Measurements from ENCODE around the gene CDC16.

The CDC16 gene

DNA sequence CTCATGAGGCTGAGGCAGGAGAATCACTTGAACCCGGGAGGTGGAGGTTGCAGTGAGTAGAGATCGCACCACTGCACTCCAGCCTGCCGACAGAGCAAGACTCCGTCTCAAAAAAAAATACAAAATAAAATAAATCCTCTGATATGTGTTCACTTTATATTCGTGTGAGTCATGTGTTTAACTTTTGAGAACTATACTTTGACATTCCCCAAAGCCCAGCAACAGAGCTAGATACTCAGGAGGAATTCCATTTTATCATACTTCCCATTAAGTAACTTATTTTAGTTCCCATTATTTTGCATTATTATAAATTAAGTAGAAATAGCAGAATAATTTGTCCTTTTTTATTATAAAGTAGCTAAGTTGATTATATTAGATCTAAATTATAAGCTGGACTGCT, 76.3 kb downstream of the CDC16 start:
- TF ChIP-seq, protein P1, sequence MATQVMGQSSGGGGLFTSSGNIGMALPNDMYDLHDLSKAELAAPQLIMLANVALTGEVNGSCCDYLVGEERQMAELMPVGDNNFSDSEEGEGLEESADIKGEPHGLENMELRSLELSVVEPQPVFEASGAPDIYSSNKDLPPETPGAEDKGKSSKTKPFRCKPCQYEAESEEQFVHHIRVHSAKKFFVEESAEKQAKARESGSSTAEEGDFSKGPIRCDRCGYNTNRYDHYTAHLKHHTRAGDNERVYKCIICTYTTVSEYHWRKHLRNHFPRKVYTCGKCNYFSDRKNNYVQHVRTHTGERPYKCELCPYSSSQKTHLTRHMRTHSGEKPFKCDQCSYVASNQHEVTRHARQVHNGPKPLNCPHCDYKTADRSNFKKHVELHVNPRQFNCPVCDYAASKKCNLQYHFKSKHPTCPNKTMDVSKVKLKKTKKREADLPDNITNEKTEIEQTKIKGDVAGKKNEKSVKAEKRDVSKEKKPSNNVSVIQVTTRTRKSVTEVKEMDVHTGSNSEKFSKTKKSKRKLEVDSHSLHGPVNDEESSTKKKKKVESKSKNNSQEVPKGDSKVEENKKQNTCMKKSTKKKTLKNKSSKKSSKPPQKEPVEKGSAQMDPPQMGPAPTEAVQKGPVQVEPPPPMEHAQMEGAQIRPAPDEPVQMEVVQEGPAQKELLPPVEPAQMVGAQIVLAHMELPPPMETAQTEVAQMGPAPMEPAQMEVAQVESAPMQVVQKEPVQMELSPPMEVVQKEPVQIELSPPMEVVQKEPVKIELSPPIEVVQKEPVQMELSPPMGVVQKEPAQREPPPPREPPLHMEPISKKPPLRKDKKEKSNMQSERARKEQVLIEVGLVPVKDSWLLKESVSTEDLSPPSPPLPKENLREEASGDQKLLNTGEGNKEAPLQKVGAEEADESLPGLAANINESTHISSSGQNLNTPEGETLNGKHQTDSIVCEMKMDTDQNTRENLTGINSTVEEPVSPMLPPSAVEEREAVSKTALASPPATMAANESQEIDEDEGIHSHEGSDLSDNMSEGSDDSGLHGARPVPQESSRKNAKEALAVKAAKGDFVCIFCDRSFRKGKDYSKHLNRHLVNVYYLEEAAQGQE (IDR thresholded peaks at IDR 0.05; ENCODE audit: insufficient replicate concordance, low read depth): no peak
- TF ChIP-seq POLR2AphosphoS5 (IDR thresholded peaks at IDR 0.05; ENCODE audit: low read depth): no peak
- TF ChIP-seq, protein P2, sequence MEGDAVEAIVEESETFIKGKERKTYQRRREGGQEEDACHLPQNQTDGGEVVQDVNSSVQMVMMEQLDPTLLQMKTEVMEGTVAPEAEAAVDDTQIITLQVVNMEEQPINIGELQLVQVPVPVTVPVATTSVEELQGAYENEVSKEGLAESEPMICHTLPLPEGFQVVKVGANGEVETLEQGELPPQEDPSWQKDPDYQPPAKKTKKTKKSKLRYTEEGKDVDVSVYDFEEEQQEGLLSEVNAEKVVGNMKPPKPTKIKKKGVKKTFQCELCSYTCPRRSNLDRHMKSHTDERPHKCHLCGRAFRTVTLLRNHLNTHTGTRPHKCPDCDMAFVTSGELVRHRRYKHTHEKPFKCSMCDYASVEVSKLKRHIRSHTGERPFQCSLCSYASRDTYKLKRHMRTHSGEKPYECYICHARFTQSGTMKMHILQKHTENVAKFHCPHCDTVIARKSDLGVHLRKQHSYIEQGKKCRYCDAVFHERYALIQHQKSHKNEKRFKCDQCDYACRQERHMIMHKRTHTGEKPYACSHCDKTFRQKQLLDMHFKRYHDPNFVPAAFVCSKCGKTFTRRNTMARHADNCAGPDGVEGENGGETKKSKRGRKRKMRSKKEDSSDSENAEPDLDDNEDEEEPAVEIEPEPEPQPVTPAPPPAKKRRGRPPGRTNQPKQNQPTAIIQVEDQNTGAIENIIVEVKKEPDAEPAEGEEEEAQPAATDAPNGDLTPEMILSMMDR (IDR thresholded peaks at IDR 0.05; ENCODE audit: insufficient read depth, low read length): no peak
- no peak for TF ChIP-seq GABPA (IDR thresholded peaks at IDR 0.05; ENCODE audit: low read depth)
- no peak for TF ChIP-seq SPI1 (IDR thresholded peaks at IDR 0.05; ENCODE audit: borderline replicate concordance, low read depth)
- no peak for DNase-seq (ENCODE audit: low read depth in 1 of 2, low spot score in 1 of 2)
- H3K27me3 ChIP-seq (ENCODE audit: insufficient read depth, poor library complexity, severe bottlenecking): no peaks in the 10 kb centered on the region
- no peak overlapping the region for H3K27ac ChIP-seq (replicated peaks)
- H3K4me3 ChIP-seq (replicated peaks; ENCODE audit: insufficient read depth, low read length): no peak overlapping the region

DNA sequence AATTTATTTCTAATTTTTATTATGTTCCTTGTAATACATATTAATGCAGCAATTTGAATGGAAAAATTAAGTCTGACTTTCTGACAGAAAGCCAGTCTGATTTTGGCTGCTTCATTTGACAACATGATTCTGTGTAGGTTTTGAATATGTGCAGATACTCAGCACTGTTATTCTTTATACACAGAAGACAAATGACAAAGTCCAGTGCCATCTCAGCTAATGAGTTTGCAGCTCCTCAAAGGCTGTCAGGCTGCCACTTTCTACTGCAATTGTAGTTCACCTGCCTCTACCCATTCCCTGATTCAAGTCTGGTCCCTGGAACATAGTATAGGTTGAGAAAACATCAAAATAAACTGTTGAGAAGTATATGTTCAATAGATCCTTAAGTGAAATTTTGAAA, 76.7 kb downstream of the CDC16 start:
- DNase-seq (ENCODE audit: low read depth in 1 of 2, low spot score in 1 of 2): no peak
- TF ChIP-seq GABPA (IDR thresholded peaks at IDR 0.05; ENCODE audit: low read depth) (no peak), SPI1 (IDR thresholded peaks at IDR 0.05; ENCODE audit: borderline replicate concordance, low read depth) (no peak), POLR2AphosphoS5 (IDR thresholded peaks at IDR 0.05; ENCODE audit: low read depth) (no peak)
- TF ChIP-seq, protein P2 (IDR thresholded peaks at IDR 0.05; ENCODE audit: insufficient read depth, low read length): no peak
- TF ChIP-seq, protein P1 (IDR thresholded peaks at IDR 0.05; ENCODE audit: insufficient replicate concordance, low read depth): no peak
- no peaks in the 10 kb centered on the region for H3K27me3 ChIP-seq (ENCODE audit: insufficient read depth, poor library complexity, severe bottlenecking)
- H3K27ac ChIP-seq (replicated peaks): no peak overlapping the region
- no peak overlapping the region for H3K4me3 ChIP-seq (replicated peaks; ENCODE audit: insufficient read depth, low read length)

DNA sequence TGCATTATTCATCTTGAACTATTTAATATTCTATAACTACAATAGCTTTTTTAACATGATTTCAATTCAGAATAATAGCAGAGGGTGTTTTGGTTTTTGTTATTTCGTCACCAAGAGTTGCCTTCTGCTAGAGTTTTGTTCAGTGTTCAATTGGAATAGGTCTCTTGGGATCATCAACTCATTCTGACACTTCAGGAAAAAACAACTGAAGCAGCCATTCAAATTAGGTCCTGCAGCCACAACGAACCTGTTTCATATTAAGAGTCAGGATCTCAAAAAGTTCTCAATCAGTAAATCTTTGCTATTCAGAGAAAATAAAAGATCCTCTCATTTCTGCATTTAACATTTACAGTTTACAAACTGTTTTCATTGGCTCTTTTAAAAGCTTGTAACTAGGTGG, 77.2 kb downstream of the CDC16 start:
- Histone ChIP-seq H3K27ac (replicated peaks) (no peak overlapping the region), H3K27me3 (ENCODE audit: insufficient read depth, poor library complexity, severe bottlenecking) (no peaks in the 10 kb centered on the region), H3K4me3 (replicated peaks; ENCODE audit: insufficient read depth, low read length) (no peak overlapping the region)
- TF ChIP-seq, protein P2 (IDR thresholded peaks at IDR 0.05; ENCODE audit: insufficient read depth, low read length): no peak
- TF ChIP-seq, protein P1 (IDR thresholded peaks at IDR 0.05; ENCODE audit: insufficient replicate concordance, low read depth): no peak
- no peak for TF ChIP-seq SPI1 (IDR thresholded peaks at IDR 0.05; ENCODE audit: borderline replicate concordance, low read depth)
- no peak for TF ChIP-seq POLR2AphosphoS5 (IDR thresholded peaks at IDR 0.05; ENCODE audit: low read depth)
- TF ChIP-seq GABPA (IDR thresholded peaks at IDR 0.05; ENCODE audit: low read depth): no peak
- DNase-seq (ENCODE audit: low read depth in 1 of 2, low spot score in 1 of 2): no peak

All from HL-60 (cell line).